Activated B cell treated with CpG ODN at 0.5 μM for 24 hours (primary cell): ENCODE data around the gene IL22. TPM values are rescaled to one million over a fixed set of nuclear protein-coding genes. Genes with fewer than 3 reads are reported as not detected.
A peak's percentile ranks its signal among the peaks of the same experiment; 100 is the strongest.

Source experiments
- ATAC-seq: fragments of 200-7000 bp; cut with Tn5 transposase; one replicate; pipeline ENCODE4 v1.10.0; 2021; ENCODE audit warnings: low read depth, mild to moderate bottlenecking, moderate library complexity
- CTCF ChIA-PET: fragments of 350-600 bp; sonication (Branson Sonifier 250); formaldehyde crosslinking; loops from one replicate; lab custom pipeline; 2021; ENCODE audit warnings: antibody characterized with exemption; lab: Charles Lee
- POLR2A ChIA-PET: fragments of 350-600 bp; sonication (Branson Sonifier 250); formaldehyde crosslinking; loops from one replicate; lab custom pipeline; 2021; ENCODE audit warnings: antibody characterized with exemption; lab: Charles Lee
- DNase-seq: peaks from one replicate; pipeline ENCODE4 v3.0.0; 2022
- H3K27ac Mint-ChIP-seq: one replicate; pipeline ENCODE4 v1.8.0; 2020; ENCODE audit warnings: mixed read lengths
- H3K27me3 Mint-ChIP-seq: one replicate; pipeline ENCODE4 v1.8.0; 2021; ENCODE audit warnings: mixed read lengths
- H3K36me3 Mint-ChIP-seq: one replicate; pipeline ENCODE4 v1.8.0; 2021; ENCODE audit warnings: low read depth, mixed read lengths
- H3K4me1 Mint-ChIP-seq: one replicate; pipeline ENCODE4 v1.8.0; 2021; ENCODE audit warnings: mixed read lengths
- H3K4me3 Mint-ChIP-seq: one replicate; pipeline ENCODE4 v1.8.0; 2020; ENCODE audit warnings: mild to moderate bottlenecking, mixed read lengths
- H3K9me3 Mint-ChIP-seq: one replicate; pipeline ENCODE4 v1.8.0; 2020; ENCODE audit warnings: mixed read lengths
- intact Hi-C: fragments of 100-400 bp; cut with micrococcal nuclease; formaldehyde crosslinking; loops from one replicate; pipeline ENCODE4 v1.15.1; 2024
- total RNA-seq: library from RNA; stranded (reverse); gene quantifications from 2 replicates; pipeline ENCODE4 v1.2.3, GENCODE V29; 2022
- TF ChIP-seq, protein P1 (sequence below): fragments of 200-600 bp; IDR thresholded peaks from one replicate; pipeline ENCODE4 v1.8.0; 2022; ENCODE audit warnings: antibody characterized with exemption, mild to moderate bottlenecking

Gene IL22
- total RNA-seq, 1 donor from 2014 or later = not detected

DNA sequence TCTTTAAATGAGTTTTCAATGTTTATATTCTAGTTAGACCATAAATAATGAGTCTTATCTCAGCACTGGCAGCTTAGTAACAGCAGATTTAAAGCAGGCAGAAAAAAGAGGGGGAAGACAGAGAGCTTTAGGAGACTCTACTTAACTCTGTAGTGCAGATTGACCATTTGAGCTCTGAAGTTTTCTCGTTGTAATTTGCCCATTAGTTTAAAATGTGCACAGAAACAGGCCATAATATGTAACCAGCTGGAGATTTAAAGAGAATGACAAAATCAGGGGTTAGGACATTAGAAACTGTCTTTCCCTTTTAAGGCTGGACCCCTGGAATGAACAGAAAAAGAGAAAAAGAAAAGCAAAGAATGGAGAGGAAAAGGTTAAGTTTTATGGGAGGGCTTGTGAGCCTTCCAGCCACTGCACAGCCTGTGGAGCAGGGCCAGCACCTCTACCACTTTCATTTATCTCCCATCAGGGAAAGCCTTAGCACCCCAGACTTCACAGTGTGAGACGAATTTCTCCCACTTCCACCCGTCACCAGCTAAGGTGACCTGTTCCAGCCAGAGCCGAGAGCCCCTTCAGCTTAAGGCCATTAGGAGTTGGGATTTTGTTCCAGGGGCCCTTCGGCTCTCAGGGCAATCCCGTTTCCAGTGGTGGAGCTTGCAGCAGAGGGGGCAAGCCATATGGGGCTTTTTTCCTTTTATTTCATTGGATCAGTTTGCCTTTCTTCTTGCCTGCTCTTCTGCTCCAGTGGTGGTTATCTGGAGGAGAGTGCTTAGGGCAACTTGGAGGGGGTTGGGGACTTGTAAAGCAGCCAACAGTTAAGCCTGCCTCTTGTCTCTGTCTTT lies 8.0 kb downstream of the IL22 start:
- ATAC-seq (no peak), DNase-seq (no peak)
- no peaks in the 10 kb centered on the region for H3K36me3 Mint-ChIP-seq
- no peaks in the 10 kb centered on the region for H3K27me3 Mint-ChIP-seq
- H3K9me3 Mint-ChIP-seq = no peaks in the 10 kb centered on the region
- H3K4me1 Mint-ChIP-seq = peaks cover 9% of the 10 kb centered on the region
- H3K4me3 Mint-ChIP-seq = no peak overlapping the region
- ChIA-PET POLR2A (no interaction called here), CTCF (interaction anchor here (0.6 kb wide), 1 partner anchor 953 kb away, joined by 3 read pairs; no protein-coding TSS in a partner anchor)
- TF ChIP-seq, protein P1, sequence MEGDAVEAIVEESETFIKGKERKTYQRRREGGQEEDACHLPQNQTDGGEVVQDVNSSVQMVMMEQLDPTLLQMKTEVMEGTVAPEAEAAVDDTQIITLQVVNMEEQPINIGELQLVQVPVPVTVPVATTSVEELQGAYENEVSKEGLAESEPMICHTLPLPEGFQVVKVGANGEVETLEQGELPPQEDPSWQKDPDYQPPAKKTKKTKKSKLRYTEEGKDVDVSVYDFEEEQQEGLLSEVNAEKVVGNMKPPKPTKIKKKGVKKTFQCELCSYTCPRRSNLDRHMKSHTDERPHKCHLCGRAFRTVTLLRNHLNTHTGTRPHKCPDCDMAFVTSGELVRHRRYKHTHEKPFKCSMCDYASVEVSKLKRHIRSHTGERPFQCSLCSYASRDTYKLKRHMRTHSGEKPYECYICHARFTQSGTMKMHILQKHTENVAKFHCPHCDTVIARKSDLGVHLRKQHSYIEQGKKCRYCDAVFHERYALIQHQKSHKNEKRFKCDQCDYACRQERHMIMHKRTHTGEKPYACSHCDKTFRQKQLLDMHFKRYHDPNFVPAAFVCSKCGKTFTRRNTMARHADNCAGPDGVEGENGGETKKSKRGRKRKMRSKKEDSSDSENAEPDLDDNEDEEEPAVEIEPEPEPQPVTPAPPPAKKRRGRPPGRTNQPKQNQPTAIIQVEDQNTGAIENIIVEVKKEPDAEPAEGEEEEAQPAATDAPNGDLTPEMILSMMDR = no peak
- H3K27ac Mint-ChIP-seq = no peak overlapping the region
- intact Hi-C loops = no loop called here

DNA sequence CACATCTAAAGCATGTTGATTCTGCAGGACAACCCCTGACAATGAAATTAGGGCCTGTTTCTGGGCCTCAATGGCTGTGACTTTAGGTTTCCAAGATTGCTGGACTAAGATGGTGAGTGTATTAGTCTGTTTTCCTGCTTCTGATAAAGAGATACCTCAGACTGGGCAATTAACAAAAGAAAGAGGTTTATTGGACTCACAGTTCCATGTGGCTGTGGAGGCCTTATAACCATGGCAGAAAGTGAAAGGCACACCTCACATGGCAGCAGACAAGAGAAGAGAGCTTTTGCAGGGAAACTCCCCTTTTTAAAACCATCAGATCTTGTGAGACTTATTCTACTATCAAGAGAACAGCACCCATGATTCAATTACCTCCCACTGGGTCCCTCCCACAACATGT lies 10.6 kb downstream of the IL22 start:
- Mint-ChIP-seq H3K27ac (no peak overlapping the region), H3K4me3 (no peak overlapping the region), H3K36me3 (no peaks in the 10 kb centered on the region), H3K27me3 (no peaks in the 10 kb centered on the region), H3K4me1 (peaks cover 11% of the 10 kb centered on the region), H3K9me3 (no peaks in the 10 kb centered on the region)
- ATAC-seq (no peak), DNase-seq (no peak)
- intact Hi-C loops = no loop called here
- CTCF ChIA-PET = no interaction called here
- TF ChIP-seq, protein P1 = no peak
- POLR2A ChIA-PET = no interaction called here

DNA sequence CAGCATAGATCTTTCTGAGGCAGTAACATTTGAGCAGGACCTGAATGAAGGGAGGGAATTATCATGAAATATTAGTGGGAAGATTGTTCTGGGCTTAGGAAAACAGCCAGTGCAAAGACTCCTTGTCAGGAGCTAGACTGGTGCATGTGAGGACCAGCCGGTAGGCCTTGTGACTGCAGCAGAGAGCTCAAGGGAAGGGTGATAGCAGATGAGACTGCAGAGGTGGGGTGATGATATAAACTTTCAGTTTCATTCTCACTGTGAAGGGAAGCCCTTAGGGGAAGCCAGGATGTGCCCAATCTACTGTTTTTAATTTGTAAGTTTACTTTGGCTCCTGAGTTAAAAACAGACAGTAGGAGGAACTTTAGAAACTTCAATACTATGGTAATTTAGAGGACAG lies 12.4 kb downstream of the IL22 start:
- ChIA-PET POLR2A (interaction anchor here (0.7 kb wide), 1 partner anchor 9 kb away, joined by 3 read pairs; no protein-coding TSS in a partner anchor), CTCF (interaction anchor here (1.2 to 1.9 kb wide), 2 partner anchors 18 to 73 kb away, joined by 4 to 8 read pairs; no protein-coding TSS in a partner anchor)
- H3K4me3 Mint-ChIP-seq = no peak overlapping the region
- DNase-seq (no peak), ATAC-seq (peak; percentile 94)
- H3K27me3 Mint-ChIP-seq = no peaks in the 10 kb centered on the region
- TF ChIP-seq, protein P1 = no peak
- H3K27ac Mint-ChIP-seq = peak overlapping the region; percentile 86
- no peaks in the 10 kb centered on the region for H3K36me3 Mint-ChIP-seq
- intact Hi-C loops = loop anchor here (1.0 kb wide), 1 partner anchor 210 kb away; no protein-coding TSS in a partner anchor
- no peaks in the 10 kb centered on the region for H3K9me3 Mint-ChIP-seq
- H3K4me1 Mint-ChIP-seq = peaks cover 28% of the 10 kb centered on the region

DNA sequence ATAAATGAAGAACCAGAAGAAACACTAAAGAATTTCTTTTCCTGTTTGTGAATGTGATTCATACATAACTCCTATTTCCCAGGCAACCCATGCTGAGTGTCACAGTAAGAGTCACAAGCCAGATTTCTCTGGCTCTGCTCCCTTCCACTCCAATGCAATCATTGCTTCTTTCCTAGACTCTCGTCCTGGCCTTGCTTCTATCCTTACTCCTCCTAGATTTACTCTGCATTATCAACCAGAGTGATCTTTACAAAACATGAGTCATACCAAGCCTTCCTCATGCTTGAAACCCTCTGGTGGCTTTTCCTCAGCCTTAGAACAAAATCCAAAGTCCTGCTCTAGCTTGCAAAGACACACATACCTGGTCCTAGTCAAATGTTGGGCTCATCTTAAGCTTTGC lies 13.3 kb downstream of the IL22 start:
- H3K4me1 Mint-ChIP-seq = peaks cover 32% of the 10 kb centered on the region
- H3K27ac Mint-ChIP-seq = no peak overlapping the region
- TF ChIP-seq, protein P1 = no peak
- no peaks in the 10 kb centered on the region for H3K27me3 Mint-ChIP-seq
- H3K9me3 Mint-ChIP-seq = no peaks in the 10 kb centered on the region
- intact Hi-C loops = no loop called here
- DNase-seq (no peak), ATAC-seq (no peak)
- no peaks in the 10 kb centered on the region for H3K36me3 Mint-ChIP-seq
- CTCF ChIA-PET = no interaction called here
- no peak overlapping the region for H3K4me3 Mint-ChIP-seq
- POLR2A ChIA-PET = no interaction called here

DNA sequence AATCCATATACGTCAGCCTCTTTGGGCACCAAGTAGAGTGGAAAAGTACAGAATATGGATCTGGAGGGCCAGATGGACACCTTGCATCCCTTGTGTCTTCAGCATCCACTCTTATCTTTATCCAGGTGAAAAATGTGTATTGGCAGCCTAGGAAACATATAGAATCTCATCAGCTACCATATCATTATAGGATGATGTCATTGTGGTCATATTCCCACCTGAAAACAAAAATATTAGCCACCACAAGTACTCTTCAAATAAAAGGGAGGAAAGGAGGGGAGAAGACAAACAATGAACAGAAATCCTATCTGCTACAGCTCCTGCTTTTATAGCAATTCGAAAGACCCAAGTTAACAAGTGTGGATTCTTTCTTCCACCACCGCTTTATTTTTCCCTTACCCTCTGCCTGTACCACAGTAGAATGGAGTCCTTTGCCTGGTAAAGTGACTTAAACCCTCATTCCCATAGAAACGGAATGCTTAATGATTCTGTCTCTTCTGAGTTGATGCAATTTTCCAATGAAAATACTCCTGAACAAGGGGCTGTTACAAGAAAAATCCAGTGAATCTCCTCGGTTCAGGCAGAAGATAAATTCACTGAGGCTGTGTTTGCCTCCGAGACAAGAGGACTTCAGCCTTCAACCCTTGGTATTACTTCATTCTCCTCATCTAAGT lies 14.0 kb downstream of the IL22 start:
- ChIA-PET CTCF (no interaction called here), POLR2A (interaction anchor here (0.7 kb wide), 1 partner anchor 446 kb away, joined by 3 read pairs; no protein-coding TSS in a partner anchor)
- Mint-ChIP-seq H3K4me1 (peaks cover 32% of the 10 kb centered on the region), H3K9me3 (no peaks in the 10 kb centered on the region), H3K27ac (no peak overlapping the region), H3K36me3 (no peaks in the 10 kb centered on the region), H3K27me3 (no peaks in the 10 kb centered on the region), H3K4me3 (no peak overlapping the region)
- DNase-seq (no peak), ATAC-seq (no peak)
- intact Hi-C loops = loop anchor here (5.0 kb wide), 2 partner anchors 448 to 508 kb away; partner anchors contain the start of genes NUP107 and SLC35E3
- TF ChIP-seq, protein P1 = no peak
